ENCODE results near the gene SPATA9.

The SPATA9 gene

GRCh38 chr5:95619096-95619495 is 63.7 kb downstream of the SPATA9 start:
- no peak for DNase-seq

GRCh38 chr5:95617057-95617456 is 65.7 kb downstream of the SPATA9 start:
- DNase-seq: no peak

DNA sequence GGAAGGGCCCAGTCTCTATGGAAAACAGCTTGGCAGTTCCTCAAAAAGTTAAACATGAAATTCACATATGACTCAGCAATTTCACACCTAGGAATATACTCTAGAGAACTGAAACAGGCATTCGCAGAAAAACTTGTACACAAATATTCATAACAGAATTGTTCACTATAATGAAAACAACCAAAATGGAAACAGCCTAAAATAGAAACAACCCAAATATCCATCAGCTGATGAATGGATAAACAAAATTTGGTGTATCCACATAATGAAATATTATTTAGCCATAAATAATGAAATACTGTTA is 67.7 kb downstream of the SPATA9 start:
- DNase-seq: no peak

DNA sequence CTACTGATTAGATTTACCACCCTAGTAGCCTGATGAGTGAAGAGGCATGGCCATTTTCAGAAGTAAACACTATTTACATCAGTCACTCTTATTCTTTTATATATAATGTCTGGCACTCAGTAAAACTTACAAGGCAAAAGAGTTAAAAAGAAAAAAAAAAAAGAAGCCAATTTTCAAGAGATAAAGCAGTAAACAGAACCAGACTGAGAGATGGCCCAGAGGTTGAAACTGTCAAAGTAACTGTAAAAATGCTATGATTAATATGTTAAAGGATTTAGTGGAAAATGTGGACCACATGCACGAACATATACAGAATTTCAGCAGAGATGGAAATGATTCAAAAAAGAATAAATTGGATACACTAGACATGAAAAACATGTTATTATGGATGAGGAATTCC is 69.3 kb downstream of the SPATA9 start:
- no peak for DNase-seq

GRCh38 chr5:95611396-95611795 is 71.4 kb downstream of the SPATA9 start:
- DNase-seq: no peak

DNA sequence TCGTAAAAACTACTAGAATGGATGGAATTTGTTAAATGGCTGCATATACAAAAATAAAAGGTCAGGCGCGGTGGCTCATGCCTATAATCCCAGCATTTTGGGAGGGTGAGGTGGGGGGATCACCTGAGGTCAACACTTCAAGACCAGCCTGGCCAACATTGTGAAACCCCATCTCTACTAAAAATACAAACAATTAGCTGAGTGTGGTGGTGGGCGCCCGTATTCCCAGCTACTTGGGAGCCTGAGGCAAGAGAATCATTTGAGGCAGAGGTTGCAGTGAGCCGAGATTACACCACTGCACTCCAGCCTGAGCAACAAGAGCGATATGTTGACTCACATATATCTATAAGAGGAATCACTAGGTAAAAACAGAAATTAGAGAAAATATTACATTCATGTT is 72.2 kb downstream of the SPATA9 start:
- no peak for DNase-seq

- peak in 1 of 14 donors; percentile 2 for DNase-seq
These were observed 73.1 kb downstream of the SPATA9 start for GRCh38 chr5:95609711-95610110.
